ENCODE measurements around the gene GNL3.
"Not testable (repeated sequence)": the region's sequence is repeated elsewhere in the genome, so short reads cannot be mapped to it uniquely, and the experiment has no call there.

GNL3 gene

GRCh38 chr3:52685709-52686691, at the start of gene GNL3, which contains the start of gene PBRM1:
GNL3 (plus strand) TSS chr3:52686032; CDS start chr3:52686093, 61 bp downstream.
PBRM1 (minus strand) TSS chr3:52685913.
- peak; percentile 97 to 98 for DNase-seq
- peak; percentile 94 for TF ChIP-seq POLR2A (IDR thresholded peaks at IDR 0.05; ENCODE audit: low read length)
- TF ChIP-seq GATA1 (IDR thresholded peaks at IDR 0.05; ENCODE audit: low read depth, low read length) = no peak

- no peak for TF ChIP-seq POLR2A (IDR thresholded peaks at IDR 0.05; ENCODE audit: low read length)
- TF ChIP-seq GATA1 (IDR thresholded peaks at IDR 0.05; ENCODE audit: low read depth, low read length) = no peak
- peak in 1 of 2 experiments; percentile 28 for DNase-seq
Measured at GRCh38 chr3:52636673-52637072, 49.2 kb upstream of the GNL3 start.

GRCh38 chr3:52645549-52645948, 40.3 kb upstream of the GNL3 start:
- DNase-seq = no peak
- TF ChIP-seq GATA1 (IDR thresholded peaks at IDR 0.05; ENCODE audit: low read depth, low read length) = no peak
- TF ChIP-seq POLR2A (IDR thresholded peaks at IDR 0.05; ENCODE audit: low read length) = no peak

- no peak for TF ChIP-seq GATA1 (IDR thresholded peaks at IDR 0.05; ENCODE audit: low read depth, low read length)
- no peak for TF ChIP-seq POLR2A (IDR thresholded peaks at IDR 0.05; ENCODE audit: low read length)
- DNase-seq = no peak
Measured at GRCh38 chr3:52649461-52650210, 36.2 kb upstream of the GNL3 start.

- TF ChIP-seq POLR2A (IDR thresholded peaks at IDR 0.05; ENCODE audit: low read length) (no peak), GATA1 (IDR thresholded peaks at IDR 0.05; ENCODE audit: low read depth, low read length) (no peak)
- peak; percentile 68 to 75 for DNase-seq
Measured at GRCh38 chr3:52650439-52650838, 35.4 kb upstream of the GNL3 start.

GRCh38 chr3:52651592-52651991, 34.2 kb upstream of the GNL3 start:
- no peak for DNase-seq
- TF ChIP-seq GATA1 (IDR thresholded peaks at IDR 0.05; ENCODE audit: low read depth, low read length) (no peak), POLR2A (IDR thresholded peaks at IDR 0.05; ENCODE audit: low read length) (no peak)

- no peak for DNase-seq
- TF ChIP-seq POLR2A (IDR thresholded peaks at IDR 0.05; ENCODE audit: low read length) (no peak), GATA1 (IDR thresholded peaks at IDR 0.05; ENCODE audit: low read depth, low read length) (no peak)
Measured at GRCh38 chr3:52655895-52656294, 29.9 kb upstream of the GNL3 start.

GRCh38 chr3:52660046-52660445, 25.8 kb upstream of the GNL3 start:
- DNase-seq = no peak
- TF ChIP-seq POLR2A (IDR thresholded peaks at IDR 0.05; ENCODE audit: low read length) (no peak), GATA1 (IDR thresholded peaks at IDR 0.05; ENCODE audit: low read depth, low read length) (no peak)

GRCh38 chr3:52663098-52663497, 22.7 kb upstream of the GNL3 start:
- no peak for DNase-seq
- no peak for TF ChIP-seq POLR2A (IDR thresholded peaks at IDR 0.05; ENCODE audit: low read length)
- TF ChIP-seq GATA1 (IDR thresholded peaks at IDR 0.05; ENCODE audit: low read depth, low read length) = no peak

GRCh38 chr3:52670621-52671521, 15.0 kb upstream of the GNL3 start:
- peak; percentile 29 to 30 for DNase-seq
- TF ChIP-seq POLR2A (IDR thresholded peaks at IDR 0.05; ENCODE audit: low read length) = no peak
- no peak for TF ChIP-seq GATA1 (IDR thresholded peaks at IDR 0.05; ENCODE audit: low read depth, low read length)

- no peak for TF ChIP-seq GATA1 (IDR thresholded peaks at IDR 0.05; ENCODE audit: low read depth, low read length)
- TF ChIP-seq POLR2A (IDR thresholded peaks at IDR 0.05; ENCODE audit: low read length) = no peak
- no peak for DNase-seq
Measured at GRCh38 chr3:52671676-52672075, 14.2 kb upstream of the GNL3 start.

- not testable (repeated sequence) for DNase-seq
Measured at GRCh38 chr3:52676201-52676600, 9.6 kb upstream of the GNL3 start.
